Central memory CD8-positive, alpha-beta T cell (primary cell): ENCODE measurements around the gene KCNJ1.

Experiments
- ATAC-seq: fragments of 150-1000 bp; cut with Tn5 transposase; replicated peaks from 2 replicates; pipeline ENCODE4 v1.10.0; 2022; ENCODE audit warnings: mild to moderate bottlenecking, moderate FRiP score, moderate number of reproducible peaks; ENCODE audit not compliant: poor library complexity, severe bottlenecking; ENCODE audit errors: extremely low read depth
- DNase-seq, 2 donors: peaks; one replicate each; pipeline ENCODE4 v3.0.0; 2021; ENCODE audit warnings: low spot score in 2 of 2
- H3K27ac Mint-ChIP-seq: one replicate; pipeline ENCODE4 v1.8.0; 2022; ENCODE audit warnings: low read depth, mild to moderate bottlenecking, moderate library complexity, mixed read lengths
- H3K27me3 Mint-ChIP-seq: one replicate; pipeline ENCODE4 v1.8.0; 2022; ENCODE audit warnings: mixed read lengths
- H3K36me3 Mint-ChIP-seq: one replicate; pipeline ENCODE4 v1.8.0; 2022; ENCODE audit warnings: mild to moderate bottlenecking, moderate library complexity, mixed read lengths; ENCODE audit not compliant: insufficient read depth
- H3K4me1 Mint-ChIP-seq: one replicate; pipeline ENCODE4 v1.8.0; 2022; ENCODE audit warnings: mixed read lengths
- H3K4me3 Mint-ChIP-seq: one replicate; pipeline ENCODE4 v1.8.0; 2022; ENCODE audit warnings: mild to moderate bottlenecking, moderate library complexity, mixed read lengths
- H3K9me3 Mint-ChIP-seq: one replicate; pipeline ENCODE4 v1.8.0; 2022; ENCODE audit warnings: mixed read lengths

The KCNJ1 gene

DNA sequence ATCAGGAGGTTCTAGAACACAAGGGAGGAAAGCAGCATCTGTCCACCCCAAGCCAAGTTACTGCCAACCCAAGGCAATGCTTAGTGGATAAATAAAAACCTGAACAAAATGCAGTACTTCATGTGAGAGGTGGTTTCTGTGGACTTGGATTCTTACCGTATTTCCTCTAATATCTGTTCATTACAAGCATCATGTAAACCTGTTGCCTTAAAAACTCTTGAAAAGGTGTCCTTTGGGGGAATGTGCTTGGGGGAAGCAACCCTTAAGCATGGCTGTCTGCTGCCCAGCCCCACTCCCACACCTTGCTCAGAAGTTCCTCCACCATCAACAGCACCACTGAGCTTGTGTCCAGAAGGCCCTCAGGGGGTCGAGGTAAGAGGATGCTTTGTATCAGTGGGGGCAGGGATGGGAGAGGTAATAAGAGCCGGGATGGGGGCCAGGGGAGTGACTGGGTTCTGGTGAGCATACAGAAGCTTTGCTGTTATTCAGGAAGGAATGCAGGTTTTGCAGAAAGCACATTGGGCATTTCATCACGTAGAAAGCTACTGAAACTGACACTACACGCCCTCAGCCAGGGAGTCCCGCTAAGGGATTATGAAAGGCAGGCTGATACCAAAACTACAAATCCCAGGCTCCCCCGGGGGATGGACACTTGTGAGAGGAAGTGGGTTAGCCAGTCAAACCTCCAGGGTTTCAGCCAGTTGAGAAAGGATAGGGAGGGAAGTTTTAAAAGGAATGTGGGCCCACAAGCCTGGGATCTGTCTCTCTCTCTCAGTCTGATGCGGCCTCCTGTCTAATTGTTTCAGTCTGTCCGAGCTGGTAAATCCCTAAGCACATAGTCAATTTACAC is 52.0 kb downstream of the KCNJ1 start:
- Mint-ChIP-seq H3K4me3 (no peak overlapping the region), H3K27ac (no peak overlapping the region), H3K36me3 (peaks cover 44% of the 10 kb centered on the region), H3K4me1 (peaks cover 13% of the 10 kb centered on the region), H3K27me3 (no peaks in the 10 kb centered on the region), H3K9me3 (no peaks in the 10 kb centered on the region)
- DNase-seq = no peak
- ATAC-seq = no peak

DNA sequence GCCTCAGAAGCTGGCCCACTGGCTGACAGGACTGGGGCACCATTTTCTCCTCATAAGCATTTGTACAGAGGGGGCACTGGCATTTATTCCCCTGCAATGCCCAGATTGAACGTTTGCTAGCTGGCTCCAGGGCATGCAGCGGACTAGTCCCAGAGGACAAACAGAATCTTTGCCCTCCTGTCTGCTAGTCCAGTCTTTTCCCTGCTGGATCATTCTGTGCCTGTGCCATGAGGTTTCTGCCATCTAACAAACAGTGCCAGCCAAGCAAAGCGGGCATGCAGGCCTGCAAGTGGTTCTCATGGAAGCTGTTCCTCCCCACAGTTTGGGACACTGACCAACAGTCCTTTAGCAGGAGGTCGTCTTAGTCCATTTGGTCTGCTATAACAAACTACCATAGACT is 53.4 kb downstream of the KCNJ1 start:
- H3K9me3 Mint-ChIP-seq = no peaks in the 10 kb centered on the region
- no peak overlapping the region for H3K4me3 Mint-ChIP-seq
- no peak overlapping the region for H3K27ac Mint-ChIP-seq
- H3K4me1 Mint-ChIP-seq = peaks cover 13% of the 10 kb centered on the region
- ATAC-seq (no peak), DNase-seq (no peak)
- peaks cover 51% of the 10 kb centered on the region for H3K36me3 Mint-ChIP-seq
- no peaks in the 10 kb centered on the region for H3K27me3 Mint-ChIP-seq

DNA sequence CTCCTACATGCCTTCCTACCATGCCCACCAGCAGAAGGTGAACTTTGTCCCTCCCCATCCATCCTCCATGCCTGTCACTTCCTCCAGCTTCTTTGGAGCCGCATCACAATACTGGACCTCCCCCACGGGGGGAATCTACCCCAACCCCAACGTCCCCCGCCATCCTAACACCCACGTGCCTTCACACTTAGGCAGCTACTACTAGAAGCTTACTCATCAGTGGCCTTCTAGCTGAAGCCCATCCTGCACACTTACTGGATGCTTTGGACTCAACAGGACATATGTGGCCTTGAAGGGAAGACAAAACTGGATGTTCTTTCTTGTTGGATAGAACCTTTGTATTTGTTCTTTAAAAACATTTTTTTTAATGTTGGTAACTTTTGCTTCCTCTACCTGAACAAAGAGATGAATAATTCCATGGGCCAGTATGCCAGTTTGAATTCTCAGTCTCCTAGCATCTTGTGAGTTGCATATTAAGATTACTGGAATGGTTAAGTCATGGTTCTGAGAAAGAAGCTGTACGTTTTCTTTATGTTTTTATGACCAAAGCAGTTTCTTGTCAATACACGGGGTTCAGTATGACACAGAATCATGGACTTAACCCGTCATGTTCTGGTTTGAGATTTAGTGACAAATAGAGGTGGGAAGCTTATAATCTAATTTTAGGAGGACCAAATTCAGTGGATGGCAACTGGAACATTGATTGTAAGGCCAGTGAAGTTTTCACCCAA is 56.1 kb downstream of the KCNJ1 start:
- Mint-ChIP-seq H3K36me3 (peaks cover 59% of the 10 kb centered on the region), H3K27ac (peak overlapping the region; percentile 44), H3K27me3 (no peaks in the 10 kb centered on the region), H3K4me3 (no peak overlapping the region), H3K9me3 (no peaks in the 10 kb centered on the region), H3K4me1 (peaks cover 13% of the 10 kb centered on the region)
- ATAC-seq (no peak), DNase-seq (no peak)

DNA sequence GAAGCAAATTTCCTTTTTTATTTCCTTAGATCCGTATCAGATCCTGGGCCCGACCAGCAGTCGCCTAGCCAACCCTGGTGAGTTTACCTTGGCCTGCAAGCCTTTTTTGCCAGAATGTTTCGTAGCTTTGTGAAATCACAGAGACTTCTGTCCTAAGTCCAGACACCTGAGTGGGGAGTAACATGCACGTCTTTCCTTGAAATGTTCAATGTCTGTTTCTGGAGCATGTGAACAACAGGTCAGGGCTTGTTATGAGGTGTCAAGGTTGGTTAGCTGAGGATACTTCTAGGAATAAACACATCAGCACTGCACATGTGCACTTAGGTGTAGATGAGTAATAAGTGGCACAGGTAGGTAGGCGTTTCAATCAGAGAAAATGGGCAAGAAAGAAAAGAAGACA is 58.0 kb downstream of the KCNJ1 start:
- no peak for ATAC-seq
- Mint-ChIP-seq H3K27ac (no peak overlapping the region), H3K36me3 (peaks cover 62% of the 10 kb centered on the region)

DNA sequence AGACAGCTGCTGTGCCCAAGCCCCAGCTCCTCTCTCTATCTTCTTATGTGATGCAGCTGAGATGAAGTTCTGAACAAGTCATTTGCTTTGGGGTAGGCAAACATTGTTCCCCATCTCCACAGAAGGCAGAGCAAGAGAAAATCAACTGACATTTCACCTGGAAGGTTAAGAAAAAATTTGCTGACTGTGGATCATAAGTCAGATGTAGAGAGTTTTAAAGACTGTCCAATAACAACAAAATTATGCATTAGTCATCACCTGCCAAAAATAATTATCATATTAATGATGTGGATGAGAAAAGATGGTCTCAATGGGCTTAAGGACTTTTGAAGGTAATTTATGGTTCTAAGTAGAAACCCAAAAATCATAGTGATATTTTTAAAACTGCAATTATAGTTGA is 59.2 kb downstream of the KCNJ1 start:
- H3K4me3 Mint-ChIP-seq = no peak overlapping the region
- no peak overlapping the region for H3K27ac Mint-ChIP-seq
- H3K36me3 Mint-ChIP-seq = peaks cover 59% of the 10 kb centered on the region
- ATAC-seq (no peak), DNase-seq (no peak)
- H3K9me3 Mint-ChIP-seq = no peaks in the 10 kb centered on the region
- peaks cover 31% of the 10 kb centered on the region for H3K4me1 Mint-ChIP-seq
- no peaks in the 10 kb centered on the region for H3K27me3 Mint-ChIP-seq

More for the DNA sequence above, 58.0 kb downstream of the KCNJ1 start:
- H3K4me3 Mint-ChIP-seq = no peak overlapping the region
- H3K27me3 Mint-ChIP-seq = no peaks in the 10 kb centered on the region
- H3K4me1 Mint-ChIP-seq = peaks cover 19% of the 10 kb centered on the region
- H3K9me3 Mint-ChIP-seq = no peaks in the 10 kb centered on the region
- DNase-seq = no peak

DNA sequence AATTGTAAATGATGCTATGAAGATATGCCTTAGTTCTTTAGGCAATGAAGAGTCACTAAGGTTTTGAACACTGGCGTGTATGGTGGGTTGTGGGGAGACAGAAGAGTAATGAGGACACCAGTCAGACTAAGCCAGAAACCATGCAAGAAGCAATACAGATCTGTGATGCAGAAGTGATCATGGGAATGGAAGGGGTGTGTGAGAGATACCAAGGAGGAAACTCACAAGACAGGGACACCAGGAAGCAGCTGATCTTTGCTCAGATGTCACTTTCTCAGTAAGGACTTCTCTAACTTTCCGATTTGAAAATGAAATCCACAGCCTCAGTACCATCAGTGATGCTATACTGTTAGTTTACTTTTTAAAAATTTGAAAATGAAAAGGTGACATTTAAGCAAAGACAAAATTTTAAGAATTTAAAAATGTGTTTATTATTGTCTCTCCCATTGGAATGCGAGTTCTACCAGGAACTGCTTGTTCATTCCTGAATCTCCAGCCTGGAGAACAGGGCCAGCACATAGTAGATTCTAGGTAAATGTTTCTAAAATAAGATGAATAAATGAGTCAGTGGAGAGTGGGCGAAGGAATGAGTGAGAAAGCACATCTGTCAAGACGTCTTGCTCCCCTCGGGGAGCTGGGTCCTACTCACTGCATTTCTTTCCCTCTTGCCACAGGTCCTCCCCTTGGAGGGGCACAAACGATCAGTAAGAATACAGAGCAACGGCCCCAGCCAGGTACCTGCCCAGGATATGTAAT is 60.4 kb downstream of the KCNJ1 start:
- H3K4me1 Mint-ChIP-seq = peaks cover 39% of the 10 kb centered on the region
- DNase-seq (no peak), ATAC-seq (no peak)
- no peaks in the 10 kb centered on the region for H3K27me3 Mint-ChIP-seq
- no peak overlapping the region for H3K4me3 Mint-ChIP-seq
- peaks cover 55% of the 10 kb centered on the region for H3K36me3 Mint-ChIP-seq
- H3K27ac Mint-ChIP-seq = no peak overlapping the region
- no peaks in the 10 kb centered on the region for H3K9me3 Mint-ChIP-seq

DNA sequence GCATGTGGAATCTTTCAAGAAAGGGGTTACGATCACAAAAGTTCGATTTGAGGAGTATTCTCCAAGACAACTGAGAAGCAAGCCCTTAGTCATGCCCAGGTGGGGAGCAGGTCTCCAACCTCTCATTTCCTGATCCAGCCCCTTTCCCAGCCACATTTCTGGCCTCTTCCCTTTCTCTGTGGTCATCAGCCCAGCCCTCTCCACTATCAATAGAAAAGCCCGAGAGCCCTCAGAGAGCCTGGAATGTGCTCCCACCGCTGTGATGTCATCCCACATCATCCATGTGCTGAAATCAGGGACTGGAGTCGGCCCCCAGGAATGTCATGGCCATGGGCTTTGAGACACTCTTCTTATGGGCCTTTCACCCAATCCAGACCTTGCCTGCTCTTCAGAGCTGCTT is 62.6 kb downstream of the KCNJ1 start:
- ATAC-seq = no peak
- no peak overlapping the region for H3K4me3 Mint-ChIP-seq

DNA sequence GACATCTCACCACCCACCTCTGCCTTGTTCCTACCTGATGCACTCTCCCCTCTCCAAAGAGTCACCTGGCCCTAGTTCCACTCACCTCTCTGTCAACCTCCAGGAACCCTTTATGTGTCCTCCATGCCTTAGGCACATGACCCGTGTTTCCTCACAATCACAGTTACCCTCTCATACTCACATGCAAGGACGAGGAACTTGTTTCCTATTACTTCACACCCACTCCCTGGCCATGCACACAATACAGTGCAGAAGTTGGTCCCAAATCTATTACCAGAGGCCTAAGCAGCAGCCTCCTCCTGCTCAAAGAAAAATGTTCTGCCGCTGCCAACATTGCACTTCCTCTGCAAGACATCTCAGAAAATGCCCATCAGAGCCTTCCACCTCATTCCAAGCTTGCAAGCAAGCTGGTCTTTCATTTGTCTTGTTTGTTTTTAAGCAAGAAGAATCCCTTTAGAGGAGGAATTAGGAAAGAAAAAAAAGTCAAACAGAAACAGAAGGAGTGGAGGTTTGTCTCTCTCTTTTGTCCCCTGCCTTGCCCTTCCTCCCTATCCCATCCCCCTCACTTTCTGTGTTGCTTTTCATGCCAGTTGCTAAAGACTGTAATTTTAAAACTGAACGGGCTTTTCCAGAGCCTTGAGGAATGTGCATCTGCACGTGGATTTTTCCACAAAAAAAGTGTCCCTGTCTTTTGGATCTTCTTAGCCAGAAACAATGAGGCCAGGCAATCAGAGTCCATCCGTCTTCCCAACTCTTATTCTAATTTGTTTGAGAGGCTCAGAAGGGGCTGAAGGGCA is 63.4 kb downstream of the KCNJ1 start:
- Mint-ChIP-seq H3K27me3 (no peaks in the 10 kb centered on the region), H3K27ac (peak overlapping the region; percentile 52), H3K36me3 (peaks cover 45% of the 10 kb centered on the region), H3K9me3 (no peaks in the 10 kb centered on the region), H3K4me3 (no peak overlapping the region), H3K4me1 (peaks cover 44% of the 10 kb centered on the region)
- DNase-seq (no peak), ATAC-seq (no peak)

More for the DNA sequence above, 62.6 kb downstream of the KCNJ1 start:
- Mint-ChIP-seq H3K4me1 (peaks cover 44% of the 10 kb centered on the region), H3K36me3 (peaks cover 48% of the 10 kb centered on the region), H3K9me3 (no peaks in the 10 kb centered on the region), H3K27ac (peak overlapping the region; percentile 52), H3K27me3 (no peaks in the 10 kb centered on the region)
- DNase-seq = no peak

DNA sequence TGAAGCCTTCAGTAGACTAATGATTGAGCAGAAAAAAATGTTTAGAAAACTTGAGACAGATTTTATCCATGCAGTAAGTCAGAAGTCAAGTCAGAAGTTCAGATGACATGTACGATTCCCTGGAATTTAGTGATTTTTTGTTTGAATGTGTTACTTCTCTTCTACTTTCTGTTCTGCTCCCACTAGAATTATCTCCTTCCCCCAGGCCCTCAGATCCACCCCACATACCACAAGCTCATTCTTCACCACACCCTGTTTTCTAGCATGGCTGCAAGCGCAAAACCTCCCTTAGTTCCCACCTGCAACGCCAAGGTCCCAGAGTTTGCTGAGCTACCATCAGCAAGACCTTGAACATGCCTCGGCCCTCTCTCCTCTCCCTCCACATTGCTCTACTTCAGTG is 64.1 kb downstream of the KCNJ1 start:
- Mint-ChIP-seq H3K9me3 (no peaks in the 10 kb centered on the region), H3K27me3 (no peaks in the 10 kb centered on the region), H3K27ac (peak overlapping the region; percentile 52), H3K36me3 (peaks cover 44% of the 10 kb centered on the region), H3K4me3 (no peak overlapping the region), H3K4me1 (peaks cover 44% of the 10 kb centered on the region)
- DNase-seq (no peak), ATAC-seq (no peak)

DNA sequence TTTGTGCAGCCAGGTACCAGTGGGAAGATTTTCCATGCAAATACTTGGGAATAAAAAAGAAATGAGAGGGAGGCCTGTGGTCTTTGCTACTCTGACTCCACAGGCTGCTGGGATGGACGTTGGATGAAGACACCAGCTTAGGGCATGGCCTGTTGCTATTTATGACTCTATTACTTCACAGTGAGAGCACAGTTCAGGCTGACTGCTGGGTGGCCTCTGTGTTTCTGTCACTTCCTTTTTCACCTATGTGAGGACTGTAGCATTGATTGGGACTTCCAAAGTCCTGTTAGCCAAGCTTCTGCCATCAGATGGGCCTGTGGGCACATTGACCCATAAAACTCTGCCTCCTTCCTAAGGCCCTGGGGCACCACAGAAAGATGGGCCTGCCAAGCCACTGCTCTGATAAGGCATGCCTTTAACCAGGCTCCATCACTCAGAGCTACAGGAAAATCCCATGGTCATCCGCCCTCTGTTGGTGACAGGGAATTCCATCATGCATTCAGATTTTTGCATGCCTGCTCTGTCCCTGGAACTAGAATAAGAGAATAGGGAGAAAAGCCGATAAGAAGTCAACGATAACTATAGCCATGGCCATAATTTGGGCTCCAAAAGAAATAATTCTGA is 64.6 kb downstream of the KCNJ1 start:
- peaks cover 44% of the 10 kb centered on the region for H3K36me3 Mint-ChIP-seq
- H3K4me1 Mint-ChIP-seq = peaks cover 49% of the 10 kb centered on the region
- DNase-seq (no peak), ATAC-seq (no peak)
- no peaks in the 10 kb centered on the region for H3K27me3 Mint-ChIP-seq
- H3K9me3 Mint-ChIP-seq = no peaks in the 10 kb centered on the region
- peak overlapping the region; percentile 52 for H3K27ac Mint-ChIP-seq
- H3K4me3 Mint-ChIP-seq = no peak overlapping the region

DNA sequence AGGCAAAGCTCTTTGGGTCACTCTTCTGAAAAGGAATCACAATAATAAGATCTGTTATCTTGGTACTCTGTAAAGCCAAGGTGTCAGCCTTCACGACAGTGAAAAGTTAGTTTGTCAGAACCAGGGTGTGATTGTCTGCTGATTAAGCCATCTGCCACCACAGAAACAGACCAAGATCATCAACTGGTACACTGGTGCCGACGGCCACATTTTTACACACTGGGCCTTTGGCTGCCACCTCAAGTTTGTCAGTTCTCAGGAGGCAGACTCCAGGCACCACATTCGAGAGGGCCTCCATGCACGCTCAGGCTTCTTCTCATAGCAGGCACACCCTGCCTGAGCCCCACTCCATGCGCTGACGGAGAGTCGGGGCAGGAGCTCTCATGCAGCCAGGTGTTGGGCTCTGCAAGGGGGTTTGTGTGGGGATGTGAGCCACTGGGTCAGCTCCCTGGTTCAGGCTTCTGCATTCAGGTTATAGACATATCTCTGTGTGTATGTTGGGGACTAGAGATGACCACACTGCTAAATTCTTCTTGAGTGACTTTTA is 66.2 kb downstream of the KCNJ1 start:
- ATAC-seq = no peak
- H3K27ac Mint-ChIP-seq = peak overlapping the region; percentile 72

More for the DNA sequence above, 66.2 kb downstream of the KCNJ1 start:
- DNase-seq = no peak
- H3K4me1 Mint-ChIP-seq = peaks cover 52% of the 10 kb centered on the region
- H3K27me3 Mint-ChIP-seq = no peaks in the 10 kb centered on the region
- peaks cover 43% of the 10 kb centered on the region for H3K36me3 Mint-ChIP-seq
- no peak overlapping the region for H3K4me3 Mint-ChIP-seq
- H3K9me3 Mint-ChIP-seq = no peaks in the 10 kb centered on the region
